Ecto neural progenitor cell (in vitro differentiated cells): ENCODE data around the gene NR2F2.
A peak's percentile ranks its signal among the peaks of the same experiment; 100 is the strongest.

ENCODE experiments used
- DNase-seq: peaks from one replicate; pipeline ENCODE4 v3.0.0-alpha.2; 2018; ENCODE audit warnings: low spot score

Gene NR2F2

DNA sequence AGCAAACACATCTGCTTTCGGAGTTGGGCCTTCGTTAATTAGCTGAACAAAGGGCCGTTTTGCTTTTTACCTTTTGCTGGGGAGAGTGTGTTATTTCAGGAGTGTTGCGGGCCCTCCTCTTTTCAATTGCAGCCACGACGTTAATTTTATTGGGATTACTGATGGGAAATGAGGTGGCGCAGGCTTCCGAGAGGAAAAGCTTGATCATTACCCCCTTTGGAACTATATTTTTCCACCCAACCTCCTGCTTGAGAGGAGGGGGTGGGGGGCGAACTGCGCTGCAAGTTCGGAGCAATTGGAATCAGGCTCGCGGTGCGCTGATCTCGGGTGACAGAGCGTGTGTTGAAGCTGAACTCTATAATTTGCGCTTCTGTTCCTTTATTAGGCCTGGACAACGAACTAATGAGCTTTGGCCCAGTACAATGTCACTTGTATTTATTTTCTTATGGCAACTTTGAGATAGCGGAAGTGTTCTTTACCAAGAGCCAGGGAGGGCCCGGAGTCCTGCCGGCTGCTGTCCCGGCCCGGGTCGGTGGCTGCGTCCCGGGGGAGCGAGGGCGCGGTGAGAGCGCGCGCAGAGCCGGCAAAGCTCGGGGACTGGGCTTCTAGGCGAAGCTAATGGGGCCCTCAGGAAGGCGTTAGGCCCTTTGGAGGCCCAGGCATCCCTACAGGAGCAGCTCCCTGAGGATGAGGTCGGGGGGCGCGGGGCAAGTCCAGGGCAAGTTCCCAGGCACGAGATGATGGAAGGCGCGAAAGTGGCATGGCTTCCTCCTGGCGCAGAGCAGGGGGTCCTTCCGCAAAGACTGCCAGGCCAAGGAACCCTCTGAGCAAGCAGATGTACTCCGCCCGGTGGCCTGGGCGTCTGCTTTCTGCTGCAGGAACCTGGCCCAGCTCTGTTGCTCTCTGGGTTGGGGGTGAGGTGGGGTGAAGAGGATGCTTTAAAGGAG, 12.9 kb downstream of the NR2F2 start:
- DNase-seq = peak; percentile 60

DNA sequence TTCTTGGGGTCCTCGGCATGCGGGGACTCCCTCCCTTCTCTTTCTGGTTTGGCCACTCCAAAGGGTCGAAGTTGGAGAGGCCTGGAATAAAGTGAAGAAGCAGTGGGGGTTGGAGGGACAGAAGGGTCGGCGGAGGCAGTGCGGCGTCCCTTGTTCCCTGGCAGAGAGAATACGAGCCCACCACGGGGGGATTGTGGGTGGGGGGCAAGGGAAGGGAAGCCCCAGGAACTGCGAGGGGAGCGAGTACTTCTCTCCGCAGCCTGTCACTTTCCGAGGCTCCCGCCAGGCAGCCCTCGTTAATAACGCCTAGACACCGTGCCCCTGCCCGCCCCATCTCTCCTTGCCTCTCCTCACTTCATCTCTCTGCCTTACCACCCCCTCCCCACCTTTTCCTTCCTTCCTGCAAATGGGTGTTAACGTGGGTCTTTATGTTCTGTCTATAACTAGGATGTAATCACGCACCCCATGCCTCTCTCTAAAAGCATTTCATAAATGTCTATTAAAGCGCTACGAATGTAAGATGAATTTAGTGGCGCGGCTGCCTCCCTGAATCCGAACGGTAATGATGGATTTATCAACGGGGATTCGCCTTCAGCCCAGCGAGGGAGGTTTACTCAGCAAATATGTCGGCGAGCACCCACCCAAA, 13.7 kb downstream of the NR2F2 start:
- DNase-seq = peak; percentile 51

DNA sequence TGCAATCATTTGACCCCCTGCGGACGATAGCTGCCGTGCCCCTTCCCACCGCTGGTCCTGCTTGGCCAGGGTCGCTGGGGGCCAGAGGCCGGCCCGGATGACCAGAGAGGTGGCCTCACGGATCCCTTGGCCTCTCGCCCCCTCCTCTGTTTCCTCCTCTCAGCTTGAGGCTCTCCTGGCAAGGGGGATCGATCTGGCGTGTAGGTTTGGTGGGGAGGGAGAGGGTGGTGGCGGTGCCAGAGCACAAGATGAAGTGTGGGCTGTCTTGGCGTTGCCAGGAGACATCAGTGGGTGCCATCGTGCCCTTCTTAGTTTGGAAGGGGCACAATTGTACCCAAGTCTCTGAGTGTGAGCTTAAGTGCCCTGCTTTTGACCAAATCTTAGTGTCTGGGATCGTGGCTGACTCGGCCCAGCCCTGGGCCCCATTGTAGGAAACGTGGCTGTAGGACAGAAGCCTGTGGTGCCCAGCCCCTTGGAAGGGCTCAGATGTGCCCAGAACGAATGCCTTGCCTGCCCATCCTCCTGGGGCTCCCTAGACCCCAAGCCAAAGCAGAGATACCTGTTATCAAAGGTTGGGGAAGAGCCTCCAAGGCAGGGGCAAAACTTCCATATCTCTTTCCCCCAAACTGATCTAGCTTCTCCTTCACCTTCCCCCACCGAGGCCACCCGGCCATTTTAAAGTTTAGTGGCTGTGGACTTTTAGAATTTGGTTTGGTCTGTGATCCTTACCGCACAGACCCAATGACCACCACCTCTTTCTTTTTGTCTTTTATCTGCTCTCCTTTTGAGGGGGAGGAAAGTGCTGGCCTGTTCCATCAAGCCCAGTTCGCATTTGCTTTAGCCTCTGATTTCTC, 14.4 kb downstream of the NR2F2 start:
- peak; percentile 60 for DNase-seq

DNA sequence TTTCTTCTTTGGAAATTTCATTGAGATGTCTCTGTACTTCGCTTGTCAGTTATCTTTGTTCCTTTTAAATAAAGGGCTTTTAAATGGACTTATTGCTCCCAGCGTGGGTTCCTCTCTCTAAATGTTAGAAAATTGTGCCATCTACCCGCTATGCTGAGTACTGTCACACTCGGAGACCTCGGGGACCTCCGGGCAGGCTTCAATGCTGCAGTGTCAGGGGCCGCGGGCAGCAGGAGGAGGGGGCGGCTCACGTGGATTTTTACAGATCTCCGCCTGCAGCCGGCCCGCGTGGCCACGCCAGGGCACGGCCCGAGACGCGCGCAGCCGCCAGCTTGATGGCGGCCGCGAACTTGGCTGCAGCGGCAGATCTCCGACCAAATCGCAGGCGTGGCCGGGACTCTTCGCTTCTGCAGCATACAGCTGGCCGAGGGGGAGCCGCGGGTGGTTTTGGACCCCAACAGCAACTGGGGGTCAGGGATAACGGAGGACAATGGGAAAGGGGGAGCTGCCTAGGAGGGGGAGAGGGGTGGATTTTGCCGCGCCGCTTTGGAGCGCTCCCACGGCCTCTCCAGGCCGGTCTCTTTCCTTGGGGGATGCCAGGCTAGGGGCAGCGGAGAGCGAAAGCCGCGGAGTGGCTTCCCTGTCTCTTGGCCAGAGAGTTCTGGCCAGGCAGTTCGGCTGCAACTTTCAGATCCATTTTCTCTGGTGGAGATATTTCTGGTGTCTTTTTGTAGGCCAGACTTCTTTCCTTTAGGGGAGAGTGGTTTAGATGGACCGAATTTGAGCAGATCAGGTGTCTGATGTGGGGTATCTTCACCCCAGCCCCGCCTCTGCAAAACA, 15.3 kb downstream of the NR2F2 start:
- peak; percentile 83 for DNase-seq

DNA sequence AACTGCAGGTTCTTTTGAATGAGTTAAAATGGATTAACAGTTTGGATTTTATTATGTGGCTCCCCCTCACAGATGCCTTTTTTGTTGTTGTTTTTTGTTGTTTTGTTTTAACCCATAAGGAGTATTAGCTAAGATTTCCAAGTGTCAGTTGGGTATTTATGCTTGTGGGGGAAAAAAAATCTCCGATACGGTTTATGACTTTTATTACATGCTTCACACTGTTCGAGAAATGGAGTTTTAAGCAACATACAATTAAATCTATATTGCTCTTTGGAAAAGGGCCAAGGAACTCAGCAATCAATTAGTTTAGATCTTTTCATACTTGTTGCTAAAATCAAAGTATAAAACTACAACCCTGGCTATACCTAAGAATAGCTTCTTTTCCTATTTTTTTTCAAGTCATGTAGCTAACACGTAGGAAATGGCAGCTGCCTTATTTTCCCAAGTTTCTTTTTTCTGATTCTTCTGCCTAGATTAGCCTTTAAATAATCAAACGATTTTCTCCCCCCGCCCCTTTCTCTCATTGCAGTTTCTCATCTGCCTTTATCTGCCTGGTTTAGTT, 16.0 kb downstream of the NR2F2 start:
- no peak for DNase-seq

DNA sequence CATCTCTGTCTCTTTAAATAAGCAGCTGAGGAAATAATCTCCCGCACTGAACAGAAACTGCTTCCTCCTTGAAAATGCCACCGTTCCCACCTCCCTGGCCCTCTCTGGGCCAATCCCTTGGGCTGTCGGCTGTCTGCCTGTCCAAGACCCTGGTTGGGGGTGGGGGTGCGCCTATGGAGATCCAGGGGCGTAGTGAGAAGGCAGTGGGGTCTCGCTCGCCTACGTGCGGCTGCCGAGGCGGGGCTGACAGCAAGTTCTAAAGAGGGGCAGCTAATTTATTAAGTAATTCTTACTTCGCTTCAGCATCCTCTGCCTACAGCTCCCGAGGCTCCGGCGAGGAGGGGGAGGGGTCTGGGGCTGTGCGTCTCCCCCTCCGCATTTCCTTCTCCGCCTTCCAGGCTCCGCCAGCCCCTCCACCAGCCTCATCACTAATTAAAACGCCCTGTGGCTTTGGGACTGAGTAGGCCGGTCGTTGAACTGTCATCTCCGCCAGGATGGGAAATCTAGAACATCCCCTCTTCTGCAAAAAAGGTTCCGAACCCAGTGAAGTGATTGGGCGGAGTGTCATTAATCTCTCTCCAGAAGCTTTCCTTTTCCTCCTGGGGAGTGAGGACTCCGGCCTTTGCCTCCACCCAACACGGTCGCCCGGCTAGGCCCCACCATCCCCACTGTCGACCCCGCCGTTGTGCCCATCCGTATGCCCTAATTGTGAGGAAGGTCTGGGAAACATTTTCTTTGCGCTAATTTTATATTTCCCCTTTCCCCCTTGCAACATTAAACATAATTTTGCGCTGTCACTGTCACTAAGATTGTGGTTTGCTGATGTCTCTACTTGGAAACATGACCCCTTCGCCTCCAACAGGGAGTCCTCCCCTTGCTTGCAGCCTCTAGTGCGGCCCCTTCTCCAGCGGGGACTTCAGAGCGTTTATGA, 16.9 kb downstream of the NR2F2 start:
- DNase-seq = peak; percentile 81

DNA sequence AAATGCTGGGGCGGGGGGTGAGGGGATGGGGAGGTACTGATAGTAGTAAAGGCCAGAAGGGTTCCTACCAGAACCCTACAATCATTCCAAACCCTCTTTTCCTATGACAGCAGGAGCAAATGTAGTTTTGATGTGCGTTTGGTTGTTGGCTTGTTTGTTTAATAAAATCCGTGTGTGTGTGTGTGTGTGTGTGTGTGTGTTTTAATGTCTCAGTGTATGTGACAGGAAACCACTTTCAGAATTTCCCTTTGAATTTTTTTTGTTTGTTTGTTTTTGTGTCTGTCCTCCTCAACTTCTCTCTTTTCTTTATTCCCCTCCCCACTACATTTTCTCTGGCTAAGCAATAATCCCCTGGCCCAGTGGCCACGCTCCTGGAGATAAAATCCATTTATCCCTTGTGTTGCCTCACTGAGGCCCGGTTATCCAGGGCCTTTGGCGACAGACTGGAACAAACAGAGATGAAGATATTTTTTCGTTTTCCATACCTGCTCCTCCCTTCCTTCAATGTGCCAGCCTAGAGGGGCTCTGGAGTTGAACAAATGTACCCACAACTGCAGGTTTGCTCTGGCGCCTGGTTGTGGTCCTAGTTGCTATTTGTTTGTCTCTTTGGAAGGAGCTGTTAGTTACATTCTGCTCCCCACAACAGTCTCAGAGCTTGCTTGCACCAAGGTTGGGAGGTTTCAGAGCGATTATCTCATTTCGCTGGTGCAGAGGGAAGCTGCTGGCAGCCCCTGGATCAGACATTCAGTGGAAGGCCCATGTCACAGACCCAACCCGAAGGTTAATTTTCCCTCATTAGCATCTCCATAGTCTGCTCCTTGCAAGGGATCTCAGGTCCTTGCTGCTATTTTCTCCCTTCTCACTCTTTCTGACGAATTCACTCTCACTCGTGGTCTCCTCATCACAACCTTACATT, 17.9 kb downstream of the NR2F2 start:
- DNase-seq = no peak

DNA sequence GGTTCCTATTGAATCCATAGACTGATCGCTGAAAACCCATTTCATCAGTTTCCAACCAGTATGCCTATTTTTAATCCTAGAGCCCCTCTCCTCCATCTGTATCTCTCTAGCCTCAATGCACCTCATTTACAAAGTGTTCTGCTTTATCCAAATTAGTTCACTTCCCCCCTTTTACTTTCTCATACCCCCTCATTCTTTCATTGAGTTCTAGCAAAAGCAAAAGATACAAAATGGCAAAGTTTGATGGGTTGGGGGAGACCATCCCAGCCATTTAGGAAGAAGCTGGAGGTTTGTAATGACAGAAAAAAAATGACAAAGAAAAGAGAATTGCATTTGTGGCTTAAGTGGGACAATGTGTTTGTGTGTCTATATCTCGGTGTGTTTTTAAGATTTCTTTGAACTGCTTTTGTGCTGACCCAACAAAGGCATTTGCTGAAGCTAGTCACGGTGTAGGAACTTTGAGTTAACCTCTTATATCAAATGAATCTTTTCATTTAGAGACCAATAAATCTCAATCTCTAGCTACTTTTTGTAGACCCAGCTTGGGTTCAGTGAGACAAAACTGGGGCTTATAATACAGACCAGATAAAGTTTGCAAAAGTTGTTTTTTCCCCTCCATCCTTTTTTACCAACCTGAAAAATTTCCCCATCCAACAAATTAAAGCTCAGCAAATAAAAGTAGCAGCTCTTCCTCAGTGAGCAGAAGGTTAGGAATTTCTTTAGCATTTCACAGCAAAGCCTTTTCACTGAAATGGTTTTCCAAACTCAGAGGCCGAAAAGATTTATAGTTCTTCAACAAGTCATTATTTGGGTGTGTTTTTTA, 18.7 kb downstream of the NR2F2 start:
- no peak for DNase-seq

DNA sequence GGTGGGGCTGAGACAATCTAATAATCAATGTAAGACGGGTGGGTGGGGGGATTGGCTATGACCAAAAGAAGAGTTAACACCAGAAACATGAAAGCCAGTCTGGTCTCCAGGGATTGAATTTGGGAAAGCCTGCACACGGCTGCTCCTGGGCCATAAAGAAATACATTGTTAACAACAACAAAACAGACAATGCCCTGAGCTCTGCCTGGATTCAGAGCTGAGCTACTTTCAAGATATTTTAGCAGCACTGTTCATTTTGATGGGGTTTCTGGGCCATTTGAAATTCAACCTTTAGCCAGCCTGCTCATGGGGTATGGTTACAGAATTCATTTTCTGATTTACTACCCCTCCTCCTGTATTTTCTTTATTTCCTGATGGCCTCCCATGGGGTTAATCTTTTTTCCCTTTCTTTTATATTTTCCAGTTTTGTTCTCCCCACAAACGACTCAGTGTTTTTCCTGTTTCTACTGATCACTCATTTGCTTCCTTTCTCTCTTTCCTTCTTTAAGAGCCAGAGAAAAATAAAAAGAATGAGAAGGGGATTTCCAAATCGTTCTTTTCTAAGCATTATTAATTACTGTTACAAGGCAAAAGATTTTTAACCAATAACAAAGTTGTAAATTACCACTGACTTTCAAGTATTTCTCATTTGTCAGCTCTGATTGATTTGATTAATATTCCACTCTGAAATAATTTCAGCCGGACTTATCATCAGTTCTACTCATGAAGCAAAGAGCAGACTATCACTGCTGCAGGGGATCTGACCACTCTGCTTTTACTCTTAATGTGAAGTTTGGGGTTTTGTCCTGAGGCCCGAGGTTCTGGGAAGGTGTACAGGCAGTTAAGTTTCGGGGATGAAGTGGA, 19.6 kb downstream of the NR2F2 start:
- DNase-seq = no peak

DNA sequence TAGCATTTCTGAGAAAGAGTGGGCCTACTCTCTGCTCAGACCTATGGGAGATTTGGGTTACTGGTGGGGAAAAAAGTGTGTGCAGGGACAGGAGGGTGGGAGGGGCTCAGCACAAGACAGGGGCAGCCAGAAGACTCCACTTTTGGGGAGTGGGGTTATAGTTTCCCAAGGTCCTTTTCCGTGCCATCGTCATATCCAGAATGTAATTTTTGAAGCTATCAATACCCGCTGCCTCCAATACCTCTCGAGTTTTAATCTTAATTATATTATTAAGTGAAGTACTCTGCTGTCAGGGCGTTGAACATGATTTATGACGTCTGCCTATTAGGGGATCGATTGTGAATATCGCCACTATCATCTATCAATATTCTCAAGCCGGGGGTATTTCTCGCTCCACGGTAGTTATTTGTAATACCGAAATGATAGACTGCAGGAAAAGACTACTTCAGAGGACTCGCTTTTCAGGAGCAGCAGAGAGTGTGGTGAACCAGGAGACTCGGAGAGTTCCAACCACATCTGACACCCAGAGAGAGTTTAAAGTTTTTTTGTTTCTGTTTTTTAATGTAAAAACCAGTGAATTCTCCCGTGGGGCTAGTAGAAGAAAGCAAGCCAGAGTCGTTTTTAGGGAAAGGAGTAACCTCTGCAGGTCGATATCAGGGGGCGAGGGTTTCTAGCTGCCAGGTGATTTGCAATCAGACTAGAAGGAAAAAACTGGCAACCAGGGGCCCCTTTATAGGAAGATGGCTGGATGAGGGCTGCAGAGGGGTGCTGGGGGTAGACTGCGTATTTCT, 20.6 kb downstream of the NR2F2 start:
- no peak for DNase-seq

DNA sequence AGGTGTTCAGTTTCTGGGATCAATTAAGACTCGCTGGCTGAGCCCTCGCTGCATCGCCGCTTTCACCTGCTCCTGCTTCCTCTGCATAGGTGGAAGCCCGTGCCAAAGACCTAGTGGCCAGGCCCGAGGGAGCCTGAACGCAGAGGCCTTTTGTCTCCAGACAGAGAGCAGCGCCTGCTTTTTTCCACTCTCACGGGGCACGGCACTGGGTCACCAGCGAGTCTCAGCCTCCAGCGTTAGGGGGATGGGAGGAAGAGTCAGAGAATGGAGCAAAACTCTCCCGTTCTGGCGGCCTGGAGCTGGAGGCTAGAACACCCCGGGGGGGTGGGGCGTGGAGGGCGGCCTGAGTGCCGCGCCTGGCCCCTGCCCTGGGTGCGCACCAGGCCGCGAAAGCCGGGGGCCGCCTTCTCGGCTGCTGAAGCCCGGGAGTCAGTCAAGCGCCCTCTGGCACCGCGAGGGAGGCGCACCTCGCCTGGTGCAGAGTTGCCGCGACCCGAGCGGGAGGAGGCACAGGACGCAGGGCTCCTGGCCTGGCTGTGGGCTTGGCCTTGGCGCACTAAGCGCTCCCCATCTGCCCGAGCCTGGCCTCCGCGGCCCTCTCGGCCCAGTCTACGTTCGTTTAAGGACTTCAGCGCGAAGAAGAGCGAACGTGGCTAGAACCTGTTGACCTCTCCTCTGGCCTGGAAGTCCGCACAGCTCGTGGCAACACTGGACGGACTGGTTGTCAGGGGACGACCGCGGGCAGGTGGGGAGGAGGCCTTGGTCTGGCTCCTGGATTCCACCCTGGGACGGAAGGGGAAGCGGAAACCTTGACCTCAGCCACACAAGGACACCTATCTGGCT, 21.5 kb downstream of the NR2F2 start:
- peak; percentile 74 for DNase-seq

DNA sequence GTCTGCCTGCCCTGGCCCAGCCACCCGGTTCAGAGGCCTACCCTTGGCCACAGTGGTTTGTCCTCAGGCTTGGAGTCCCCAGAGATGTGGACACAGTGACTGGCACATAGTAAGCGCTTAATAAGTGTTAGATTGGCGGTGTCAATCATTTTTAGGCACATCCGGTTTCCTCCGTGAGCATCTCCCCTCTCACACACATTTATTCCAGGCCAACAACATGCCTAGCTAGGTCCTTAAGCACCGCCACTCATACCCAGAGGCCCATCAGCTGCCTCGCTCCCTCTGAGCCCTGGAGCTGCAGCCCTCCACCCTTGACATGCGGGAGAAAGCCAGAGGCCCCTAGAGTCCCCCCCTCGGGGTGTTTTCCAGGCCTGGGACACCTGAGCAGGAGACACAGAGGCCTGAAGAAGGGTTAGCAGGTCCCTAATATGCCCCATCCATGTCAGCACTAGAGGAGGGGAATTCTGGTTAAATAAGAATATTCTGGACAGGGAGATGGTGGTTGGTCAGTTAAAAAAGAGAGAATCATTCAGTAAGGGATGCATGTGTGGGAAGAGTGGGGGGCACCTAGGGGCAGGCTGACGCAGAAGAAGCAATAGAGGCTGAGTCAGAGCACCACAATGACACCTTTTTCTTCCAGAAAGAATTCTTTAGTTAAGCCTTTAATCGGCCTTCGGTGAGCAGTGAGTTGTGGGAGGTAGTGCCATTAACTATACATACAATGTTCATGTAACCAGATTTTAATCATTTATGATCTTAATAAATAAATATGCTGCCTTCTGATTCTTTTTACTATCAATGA, 22.3 kb downstream of the NR2F2 start:
- DNase-seq = no peak

DNA sequence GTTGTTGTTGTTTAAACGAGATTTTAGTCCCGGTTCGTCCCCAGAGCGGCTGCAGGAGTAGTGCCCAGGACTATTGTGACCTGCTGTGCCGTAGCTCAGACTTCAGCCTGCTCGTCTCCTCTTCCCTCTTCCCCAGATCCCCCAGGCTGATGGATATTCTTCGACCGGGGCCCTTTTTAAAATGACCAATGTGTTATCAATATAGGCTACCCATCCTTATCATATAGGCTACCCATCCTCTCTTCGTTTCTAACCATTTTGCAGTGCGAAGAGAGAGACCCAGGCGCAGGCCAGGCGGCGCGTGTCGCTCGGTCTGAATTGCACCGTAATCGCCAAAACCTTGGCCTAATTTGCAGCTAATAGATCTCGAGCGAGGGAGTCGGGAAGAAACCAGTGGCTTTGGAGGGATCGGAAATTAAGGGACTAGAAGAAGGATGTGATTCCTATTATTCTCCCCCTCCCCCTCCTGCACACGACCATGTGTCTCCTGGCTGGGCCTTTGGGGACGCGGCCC, 23.0 kb downstream of the NR2F2 start:
- DNase-seq = no peak
